ENCODE results near the gene TRAPPC2L.

TRAPPC2L gene

GRCh38 chr16:88840600-88841215 lies 16.2 kb upstream of the TRAPPC2L start:
- Histone ChIP-seq H3K36me3 (ENCODE audit: control insufficient read depth in 2 of 2, insufficient read depth in 2 of 2, low read length in 2 of 2) (peaks cover 8 to 21% of the 10 kb centered on the region in 2 donors), H3K4me3 (ENCODE audit: low read length in 2 of 2) (no peak overlapping the region), H3K27ac (ENCODE audit: low read length) (no peak overlapping the region), H3K9me3 (ENCODE audit: control insufficient read depth in 2 of 2, low read length in 2 of 2) (no peaks in the 10 kb centered on the region), H3K4me1 (ENCODE audit: control insufficient read depth, insufficient read depth, low read length) (no peaks in the 10 kb centered on the region), H3K27me3 (ENCODE audit: control insufficient read depth in 1 of 2, insufficient read depth in 2 of 2, low read length in 2 of 2) (no peaks in the 10 kb centered on the region), H3K9ac (ENCODE audit: low read length in 2 of 2) (no peak overlapping the region)

GRCh38 chr16:88841521-88842307 lies 15.2 kb upstream of the TRAPPC2L start:
- no peak overlapping the region for H3K27ac ChIP-seq (ENCODE audit: low read length)
- peaks cover 9 to 21% of the 10 kb centered on the region in 2 donors for H3K36me3 ChIP-seq (ENCODE audit: control insufficient read depth in 2 of 2, insufficient read depth in 2 of 2, low read length in 2 of 2)
- H3K4me1 ChIP-seq (ENCODE audit: control insufficient read depth, insufficient read depth, low read length), result no peaks in the 10 kb centered on the region
- H3K27me3 ChIP-seq (ENCODE audit: control insufficient read depth in 1 of 2, insufficient read depth in 2 of 2, low read length in 2 of 2), result no peaks in the 10 kb centered on the region
- no peak overlapping the region for H3K4me3 ChIP-seq (ENCODE audit: low read length in 2 of 2)
- no peak overlapping the region for H3K9ac ChIP-seq (ENCODE audit: low read length in 2 of 2)
- H3K9me3 ChIP-seq (ENCODE audit: control insufficient read depth in 2 of 2, low read length in 2 of 2), result no peaks in the 10 kb centered on the region

GRCh38 chr16:88842308-88842756 lies 14.6 kb upstream of the TRAPPC2L start:
- Histone ChIP-seq H3K27me3 (ENCODE audit: control insufficient read depth in 1 of 2, insufficient read depth in 2 of 2, low read length in 2 of 2) (no peaks in the 10 kb centered on the region), H3K4me1 (ENCODE audit: control insufficient read depth, insufficient read depth, low read length) (no peaks in the 10 kb centered on the region), H3K36me3 (ENCODE audit: control insufficient read depth in 2 of 2, insufficient read depth in 2 of 2, low read length in 2 of 2) (peaks cover 9 to 21% of the 10 kb centered on the region in 2 donors), H3K27ac (ENCODE audit: low read length) (no peak overlapping the region), H3K9me3 (ENCODE audit: control insufficient read depth in 2 of 2, low read length in 2 of 2) (no peaks in the 10 kb centered on the region), H3K9ac (ENCODE audit: low read length in 2 of 2) (no peak overlapping the region), H3K4me3 (ENCODE audit: low read length in 2 of 2) (no peak overlapping the region)

GRCh38 chr16:88842806-88843205 lies 14.1 kb upstream of the TRAPPC2L start:
- no peaks in the 10 kb centered on the region for H3K27me3 ChIP-seq (ENCODE audit: control insufficient read depth in 1 of 2, insufficient read depth in 2 of 2, low read length in 2 of 2)
- no peaks in the 10 kb centered on the region for H3K9me3 ChIP-seq (ENCODE audit: control insufficient read depth in 2 of 2, low read length in 2 of 2)
- H3K4me3 ChIP-seq (ENCODE audit: low read length in 2 of 2), result no peak overlapping the region
- H3K27ac ChIP-seq (ENCODE audit: low read length), result no peak overlapping the region
- H3K36me3 ChIP-seq (ENCODE audit: control insufficient read depth in 2 of 2, insufficient read depth in 2 of 2, low read length in 2 of 2), result peaks cover 9 to 21% of the 10 kb centered on the region in 2 donors
- no peaks in the 10 kb centered on the region for H3K4me1 ChIP-seq (ENCODE audit: control insufficient read depth, insufficient read depth, low read length)
- no peak overlapping the region for H3K9ac ChIP-seq (ENCODE audit: low read length in 2 of 2)

- Histone ChIP-seq H3K9me3 (ENCODE audit: control insufficient read depth in 2 of 2, low read length in 2 of 2) (no peaks in the 10 kb centered on the region), H3K9ac (ENCODE audit: low read length in 2 of 2) (no peak overlapping the region), H3K4me3 (ENCODE audit: low read length in 2 of 2) (no peak overlapping the region), H3K4me1 (ENCODE audit: control insufficient read depth, insufficient read depth, low read length) (no peaks in the 10 kb centered on the region), H3K27me3 (ENCODE audit: control insufficient read depth in 1 of 2, insufficient read depth in 2 of 2, low read length in 2 of 2) (no peaks in the 10 kb centered on the region), H3K27ac (ENCODE audit: low read length) (no peak overlapping the region), H3K36me3 (ENCODE audit: control insufficient read depth in 2 of 2, insufficient read depth in 2 of 2, low read length in 2 of 2) (peaks cover 9 to 20% of the 10 kb centered on the region in 2 donors)
Observed at GRCh38 chr16:88843256-88843655, 13.7 kb upstream of the TRAPPC2L start.

- Histone ChIP-seq H3K36me3 (ENCODE audit: control insufficient read depth in 2 of 2, insufficient read depth in 2 of 2, low read length in 2 of 2) (peaks cover 9 to 15% of the 10 kb centered on the region in 2 donors), H3K9me3 (ENCODE audit: control insufficient read depth in 2 of 2, low read length in 2 of 2) (no peaks in the 10 kb centered on the region)
Observed at GRCh38 chr16:88844419-88845036, 12.4 kb upstream of the TRAPPC2L start.

GRCh38 chr16:88846088-88846487 lies 10.8 kb upstream of the TRAPPC2L start:
- no peak overlapping the region for H3K9ac ChIP-seq (ENCODE audit: low read length in 2 of 2)
- H3K27me3 ChIP-seq (ENCODE audit: control insufficient read depth in 1 of 2, insufficient read depth in 2 of 2, low read length in 2 of 2), result no peaks in the 10 kb centered on the region
- H3K4me1 ChIP-seq (ENCODE audit: control insufficient read depth, insufficient read depth, low read length), result no peaks in the 10 kb centered on the region
- H3K36me3 ChIP-seq (ENCODE audit: control insufficient read depth in 2 of 2, insufficient read depth in 2 of 2, low read length in 2 of 2), result peaks cover 6 to 7% of the 10 kb centered on the region in 2 donors
- H3K9me3 ChIP-seq (ENCODE audit: control insufficient read depth in 2 of 2, low read length in 2 of 2), result no peaks in the 10 kb centered on the region
- no peak overlapping the region for H3K27ac ChIP-seq (ENCODE audit: low read length)
- H3K4me3 ChIP-seq (ENCODE audit: low read length in 2 of 2), result no peak overlapping the region

More at GRCh38 chr16:88844419-88845036, 12.4 kb upstream of the TRAPPC2L start:
- no peak overlapping the region for H3K9ac ChIP-seq (ENCODE audit: low read length in 2 of 2)
- H3K27ac ChIP-seq (ENCODE audit: low read length), result no peak overlapping the region
- no peaks in the 10 kb centered on the region for H3K4me1 ChIP-seq (ENCODE audit: control insufficient read depth, insufficient read depth, low read length)
- H3K27me3 ChIP-seq (ENCODE audit: control insufficient read depth in 1 of 2, insufficient read depth in 2 of 2, low read length in 2 of 2), result no peaks in the 10 kb centered on the region
- H3K4me3 ChIP-seq (ENCODE audit: low read length in 2 of 2), result no peak overlapping the region

GRCh38 chr16:88847654-88848053 lies 9.3 kb upstream of the TRAPPC2L start:
- H3K9ac ChIP-seq (ENCODE audit: low read length in 2 of 2), result no peak overlapping the region
- H3K27me3 ChIP-seq (ENCODE audit: control insufficient read depth in 1 of 2, insufficient read depth in 2 of 2, low read length in 2 of 2), result no peaks in the 10 kb centered on the region
- H3K9me3 ChIP-seq (ENCODE audit: control insufficient read depth in 2 of 2, low read length in 2 of 2), result no peaks in the 10 kb centered on the region
- H3K4me1 ChIP-seq (ENCODE audit: control insufficient read depth, insufficient read depth, low read length), result no peaks in the 10 kb centered on the region
- H3K4me3 ChIP-seq (ENCODE audit: low read length in 2 of 2), result no peak overlapping the region
- H3K36me3 ChIP-seq (ENCODE audit: control insufficient read depth in 2 of 2, insufficient read depth in 2 of 2, low read length in 2 of 2), result peaks cover 0 to 7% of the 10 kb centered on the region in 2 donors
- no peak overlapping the region for H3K27ac ChIP-seq (ENCODE audit: low read length)

- Histone ChIP-seq H3K9me3 (ENCODE audit: control insufficient read depth in 2 of 2, low read length in 2 of 2) (no peaks in the 10 kb centered on the region), H3K4me3 (ENCODE audit: low read length in 2 of 2) (no peak overlapping the region), H3K36me3 (ENCODE audit: control insufficient read depth in 2 of 2, insufficient read depth in 2 of 2, low read length in 2 of 2) (peaks cover 0 to 7% of the 10 kb centered on the region in 2 donors), H3K9ac (ENCODE audit: low read length in 2 of 2) (no peak overlapping the region), H3K4me1 (ENCODE audit: control insufficient read depth, insufficient read depth, low read length) (no peaks in the 10 kb centered on the region), H3K27me3 (ENCODE audit: control insufficient read depth in 1 of 2, insufficient read depth in 2 of 2, low read length in 2 of 2) (no peaks in the 10 kb centered on the region), H3K27ac (ENCODE audit: low read length) (no peak overlapping the region)
Observed at GRCh38 chr16:88848557-88848956, 8.4 kb upstream of the TRAPPC2L start.

- Histone ChIP-seq H3K4me3 (ENCODE audit: low read length in 2 of 2) (no peak overlapping the region), H3K4me1 (ENCODE audit: control insufficient read depth, insufficient read depth, low read length) (peaks cover 6% of the 10 kb centered on the region), H3K27me3 (ENCODE audit: control insufficient read depth in 1 of 2, insufficient read depth in 2 of 2, low read length in 2 of 2) (no peaks in the 10 kb centered on the region), H3K9ac (ENCODE audit: low read length in 2 of 2) (no peak overlapping the region), H3K36me3 (ENCODE audit: control insufficient read depth in 2 of 2, insufficient read depth in 2 of 2, low read length in 2 of 2) (peaks cover 0 to 7% of the 10 kb centered on the region in 2 donors), H3K27ac (ENCODE audit: low read length) (no peak overlapping the region), H3K9me3 (ENCODE audit: control insufficient read depth in 2 of 2, low read length in 2 of 2) (no peaks in the 10 kb centered on the region)
Observed at GRCh38 chr16:88850531-88851199, 6.3 kb upstream of the TRAPPC2L start.

Data from stomach smooth muscle (tissue), 2 donors.